ENCODE measurements around the gene WDR27. TPM values are rescaled to one million over a fixed set of nuclear protein-coding genes. Genes with fewer than 3 reads are reported as not detected.
"Not testable (repeated sequence)": the region's sequence is repeated elsewhere in the genome, so short reads cannot be mapped to it uniquely, and the experiment has no call there.

WDR27 gene
- total RNA-seq, 1 experiment from 2014 or later, result 18.0 TPM

DNA sequence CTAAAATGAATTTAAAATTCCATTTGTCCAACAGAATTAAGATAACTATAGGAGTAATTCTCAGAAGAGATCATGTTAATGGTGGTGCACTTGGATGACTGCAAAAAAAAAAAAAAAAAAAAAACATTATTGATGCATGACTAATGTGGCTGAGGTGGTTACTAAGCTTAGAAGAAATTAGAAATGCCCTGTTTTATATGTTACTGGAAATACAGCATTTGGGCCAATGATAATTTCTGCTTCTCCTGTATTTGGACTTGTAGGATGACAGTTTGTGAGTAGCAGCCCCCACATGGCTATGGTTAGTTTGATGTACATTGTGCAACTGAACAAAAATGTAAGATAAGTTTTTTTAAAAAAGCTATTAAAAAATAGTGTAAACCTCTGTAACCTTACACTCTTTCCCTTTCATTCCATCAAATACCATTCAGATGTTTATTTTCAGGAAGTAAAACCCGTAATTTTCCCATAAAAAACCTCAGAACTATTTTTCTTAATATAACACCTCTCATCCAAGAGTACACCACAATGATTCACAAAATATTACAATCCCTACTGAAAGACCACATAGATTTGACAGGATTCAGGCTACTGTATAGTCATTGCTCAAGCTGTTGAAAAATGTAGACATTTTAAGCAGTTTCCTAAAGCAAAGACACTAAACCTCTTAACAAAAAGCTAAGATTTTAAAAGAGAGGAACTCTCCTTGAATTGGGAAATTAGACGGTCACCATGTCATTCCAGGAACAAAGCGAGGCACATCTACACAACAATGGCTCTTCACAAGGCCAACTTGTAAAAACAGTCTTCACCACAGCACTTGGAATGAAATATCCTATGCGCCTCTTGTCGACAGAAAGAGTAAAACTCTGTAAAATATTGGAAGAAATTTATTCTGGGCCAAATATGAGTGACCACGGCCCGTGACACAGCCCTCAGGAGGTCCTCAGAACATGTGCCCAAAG is 83.0 kb downstream of the WDR27 start:
- H3K9me3 ChIP-seq, result peaks cover 8% of the 10 kb centered on the region
- peak; percentile 65 for DNase-seq
- H3K36me3 ChIP-seq, result peaks cover 19% of the 10 kb centered on the region
- H3K4me3 ChIP-seq, result no peak overlapping the region
- no peaks in the 10 kb centered on the region for H3K27me3 ChIP-seq

DNA sequence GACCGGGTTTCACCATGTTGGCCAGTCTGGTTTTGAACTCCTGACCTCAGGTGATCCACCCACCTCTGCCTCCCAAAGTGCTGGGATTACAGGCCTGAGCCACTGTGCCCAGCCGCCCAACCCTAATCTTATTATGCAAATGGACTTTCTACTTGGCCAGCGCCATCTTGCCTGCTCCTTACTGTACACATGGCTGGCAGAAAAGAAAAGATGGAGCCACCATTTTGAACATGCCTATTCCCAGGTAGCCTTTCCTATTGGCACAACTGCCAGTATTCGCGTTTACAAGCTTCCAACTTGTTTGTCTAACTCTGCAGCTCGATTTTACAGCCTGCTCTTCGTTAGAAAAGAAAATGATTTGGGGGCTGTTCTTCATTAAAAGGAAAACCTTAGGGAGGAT is 84.3 kb downstream of the WDR27 start:
- DNase-seq, result no peak

DNA sequence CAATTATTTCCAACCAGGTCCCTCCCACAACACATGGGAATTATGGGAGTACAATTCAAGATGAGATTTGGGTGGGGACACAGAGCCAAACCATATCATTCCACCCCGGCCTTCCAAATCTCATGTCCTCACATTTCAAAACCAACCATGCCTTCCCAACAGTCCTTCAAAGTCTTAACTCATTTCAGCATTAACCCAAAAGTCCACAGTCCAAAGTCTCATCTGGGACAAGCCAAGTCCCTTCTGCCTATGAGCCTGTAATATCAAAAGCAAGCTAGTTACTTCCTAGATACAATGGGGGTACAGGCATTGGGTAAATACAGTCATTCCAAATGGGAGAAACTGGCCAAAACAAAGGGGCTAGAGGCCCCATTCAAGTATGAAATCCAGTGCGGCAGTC is 93.2 kb downstream of the WDR27 start:
- not testable (repeated sequence) for H3K36me3 ChIP-seq, DNase-seq, H3K4me3 ChIP-seq, H3K27me3 ChIP-seq, H3K9me3 ChIP-seq

More for the DNA sequence above, 84.3 kb downstream of the WDR27 start:
- Histone ChIP-seq H3K9me3 (peaks cover 2% of the 10 kb centered on the region; the same call in 1 of the 2 replicates), H3K27me3 (no peaks in the 10 kb centered on the region), H3K4me3 (no peak overlapping the region), H3K36me3 (peaks cover 12% of the 10 kb centered on the region)

DNA sequence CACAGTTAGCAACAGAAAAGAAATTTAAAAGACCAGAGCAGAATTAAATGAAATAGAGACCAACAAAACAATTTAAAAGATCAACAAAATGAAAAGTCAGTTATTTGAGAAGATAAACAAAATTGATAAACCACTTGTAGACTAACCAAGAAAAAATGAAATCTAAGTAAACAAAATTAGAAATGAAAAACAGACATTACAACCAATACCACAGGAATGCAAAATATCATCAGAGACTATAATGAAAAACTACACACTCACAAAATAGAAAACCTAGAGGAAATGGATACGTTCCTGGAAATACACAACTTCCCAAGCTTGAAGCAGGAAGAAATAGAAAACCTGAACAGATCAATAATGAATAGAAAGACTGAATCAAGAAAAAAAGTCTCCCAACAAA is 97.8 kb downstream of the WDR27 start:
- no peak for DNase-seq
- peaks cover 25% of the 10 kb centered on the region for H3K36me3 ChIP-seq
- no peaks in the 10 kb centered on the region for H3K27me3 ChIP-seq
- H3K4me3 ChIP-seq, result no peak overlapping the region
- H3K9me3 ChIP-seq, result no peaks in the 10 kb centered on the region; the same call in 1 of the 2 replicates

DNA sequence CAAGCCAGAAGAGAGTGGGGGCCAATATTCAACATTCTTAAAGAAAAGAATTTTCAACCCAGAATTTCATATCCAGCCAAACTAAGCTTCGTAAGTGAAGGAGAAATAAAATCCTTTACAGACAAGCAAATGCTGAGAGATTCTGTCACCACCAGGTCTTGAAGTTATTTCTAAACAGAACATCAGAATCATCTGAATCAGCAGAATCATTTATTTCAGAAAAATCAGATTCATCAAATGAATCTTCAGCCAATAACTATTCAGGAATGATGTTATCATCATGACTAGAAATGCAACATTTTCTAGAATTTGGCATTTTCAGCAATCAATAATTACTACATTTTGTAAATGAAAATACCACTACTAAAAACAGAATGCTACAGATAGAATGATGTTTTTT is 100.7 kb downstream of the WDR27 start:
- H3K27me3 ChIP-seq, H3K9me3 ChIP-seq, DNase-seq, H3K4me3 ChIP-seq: not testable (repeated sequence)
- peaks cover 27% of the 10 kb centered on the region for H3K36me3 ChIP-seq

DNA sequence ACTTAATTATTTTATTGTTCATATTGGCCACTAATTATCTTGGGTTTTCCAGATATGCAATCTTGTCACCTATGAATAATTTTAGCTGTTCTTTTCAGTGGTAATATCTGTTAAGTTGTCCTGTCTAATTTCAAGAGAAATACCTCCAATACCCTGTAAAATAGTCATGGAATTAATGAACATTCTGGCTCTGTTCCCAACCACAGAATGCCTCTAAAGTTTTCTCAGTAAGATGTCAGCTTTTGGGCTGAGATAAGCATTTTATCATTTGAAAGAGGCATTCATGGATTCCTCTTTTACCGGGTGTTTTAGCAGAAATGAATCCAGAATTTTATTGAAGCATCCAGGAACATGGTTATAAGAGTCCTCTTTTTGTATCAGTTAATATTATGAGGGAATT is 109.3 kb downstream of the WDR27 start:
- peaks cover under 1% of the 10 kb centered on the region for H3K36me3 ChIP-seq
- H3K4me3 ChIP-seq, result no peak overlapping the region
- no peak for DNase-seq
- no peaks in the 10 kb centered on the region for H3K9me3 ChIP-seq
- H3K27me3 ChIP-seq, result no peaks in the 10 kb centered on the region

DNA sequence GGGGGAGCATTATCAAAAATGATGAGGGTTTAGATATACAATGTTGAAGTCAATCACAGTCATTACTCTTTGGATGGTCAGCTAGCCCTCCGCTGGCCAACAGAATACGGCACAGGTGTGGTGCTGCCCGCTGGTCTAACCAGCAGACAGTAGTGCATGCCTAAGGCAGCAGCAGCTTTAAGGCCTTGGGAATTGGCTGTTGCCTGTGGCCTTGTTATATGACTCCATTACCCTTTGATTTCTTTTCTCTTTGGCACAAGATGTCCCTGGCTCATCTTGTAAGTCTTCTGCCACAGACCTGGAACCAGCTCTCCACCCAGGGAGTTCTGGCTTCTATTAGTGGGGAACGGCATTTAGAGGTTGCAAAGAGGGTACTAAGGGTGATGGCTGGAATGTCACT is 110.2 kb downstream of the WDR27 start:
- Histone ChIP-seq H3K36me3 (peaks cover 4% of the 10 kb centered on the region), H3K9me3 (no peaks in the 10 kb centered on the region), H3K4me3 (no peak overlapping the region), H3K27me3 (no peaks in the 10 kb centered on the region)
- no peak for DNase-seq

DNA sequence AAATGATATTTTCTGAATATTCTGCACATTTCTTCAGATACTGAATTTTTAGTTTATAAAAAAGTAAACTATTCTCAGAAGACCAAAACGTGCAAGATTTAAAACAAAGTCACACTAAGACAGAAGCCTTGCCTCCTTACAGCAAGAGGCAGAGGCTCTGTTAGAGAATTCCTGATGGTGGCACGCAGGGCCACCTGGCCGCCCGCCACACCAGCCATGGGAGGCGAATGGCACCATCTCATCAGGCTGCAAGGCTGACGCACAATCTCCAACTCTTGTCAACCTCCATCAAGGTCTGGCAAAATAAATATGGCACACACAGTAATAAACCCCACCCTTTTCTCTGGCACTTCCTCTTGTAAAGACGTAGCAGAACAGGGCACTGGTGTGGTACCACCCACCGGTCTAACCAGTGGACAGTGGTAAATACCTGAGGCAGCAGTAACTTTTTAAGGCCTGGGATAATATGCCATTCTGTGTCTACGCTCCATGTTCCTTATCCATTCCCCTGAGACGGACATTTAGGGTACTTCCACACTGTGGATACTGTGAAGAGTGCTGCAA is 111.4 kb downstream of the WDR27 start:
- H3K36me3 ChIP-seq, result peaks cover 9% of the 10 kb centered on the region
- H3K9me3 ChIP-seq, result no peaks in the 10 kb centered on the region
- H3K27me3 ChIP-seq, result no peaks in the 10 kb centered on the region
- no peak for DNase-seq
- no peak overlapping the region for H3K4me3 ChIP-seq

DNA sequence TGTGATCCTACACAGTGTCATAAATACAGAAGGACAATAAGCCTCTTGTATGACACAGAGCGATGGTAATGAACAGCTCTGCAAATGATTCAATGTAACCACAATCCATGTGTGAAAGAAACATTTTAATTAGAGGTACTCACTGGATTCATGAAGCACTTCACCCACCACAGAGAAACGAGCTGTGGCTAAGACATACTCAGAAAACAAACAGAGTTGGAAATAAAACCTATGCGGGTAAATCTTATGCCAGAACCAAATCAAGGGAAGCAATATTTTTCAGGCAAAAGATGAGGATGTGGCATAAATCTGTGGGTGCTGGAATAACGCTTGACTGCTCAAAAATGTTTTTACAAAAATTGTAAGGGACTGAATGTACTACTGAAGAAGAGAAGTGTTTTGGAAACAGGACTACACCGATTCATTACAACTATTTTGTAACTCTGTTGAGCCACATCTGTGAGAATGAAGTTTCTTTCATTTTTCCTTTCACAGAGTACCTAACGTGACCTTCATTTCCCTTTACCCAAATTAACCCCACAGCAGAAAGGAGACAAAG is 112.1 kb downstream of the WDR27 start:
- H3K27me3 ChIP-seq, result no peaks in the 10 kb centered on the region
- H3K9me3 ChIP-seq, result peaks cover 3% of the 10 kb centered on the region; the same call in 1 of the 2 replicates
- peaks cover 11% of the 10 kb centered on the region for H3K36me3 ChIP-seq
- no peak overlapping the region for H3K4me3 ChIP-seq
- no peak for DNase-seq

DNA sequence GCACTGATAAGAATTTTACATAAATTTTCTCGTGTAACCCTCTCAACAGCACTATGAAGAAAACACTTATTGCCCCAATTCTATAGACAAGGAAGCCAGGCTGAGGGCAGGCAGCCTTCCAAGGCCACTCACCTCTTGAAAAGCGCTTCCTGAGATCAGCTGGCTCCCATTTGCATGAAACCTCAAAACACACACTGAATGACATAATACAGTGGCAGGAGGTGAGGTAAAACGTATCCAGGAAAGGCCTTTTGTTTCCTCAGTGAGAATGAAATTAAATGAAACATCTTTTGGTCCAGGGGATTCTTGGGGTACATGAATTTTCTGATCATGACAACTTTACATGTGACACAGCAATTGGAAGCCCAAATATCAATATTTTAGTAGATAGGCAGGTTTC is 112.5 kb downstream of the WDR27 start:
- no peak overlapping the region for H3K4me3 ChIP-seq
- peaks cover 3% of the 10 kb centered on the region; the same call in 1 of the 2 replicates for H3K9me3 ChIP-seq
- H3K27me3 ChIP-seq, result no peaks in the 10 kb centered on the region
- H3K36me3 ChIP-seq, result peaks cover 11% of the 10 kb centered on the region
- peak; percentile 50 for DNase-seq

DNA sequence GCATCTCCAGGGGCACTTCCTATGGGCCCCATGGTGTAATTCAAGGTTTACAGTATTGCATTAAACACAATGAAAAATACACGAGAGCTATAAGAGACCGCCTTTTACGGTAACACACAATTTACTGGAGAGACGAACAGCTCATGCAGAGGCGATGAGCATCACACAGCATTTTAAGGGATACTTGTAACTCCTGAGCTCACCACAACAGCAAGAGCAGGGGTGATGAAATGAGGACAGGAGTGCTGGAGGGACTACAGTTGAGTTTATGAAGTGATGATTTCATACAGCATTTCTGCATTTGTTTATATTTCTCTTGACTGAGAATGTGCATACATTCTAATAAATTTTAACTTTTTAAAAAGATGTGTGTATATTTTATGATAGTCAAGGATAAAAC is 113.9 kb downstream of the WDR27 start:
- Histone ChIP-seq H3K4me3 (no peak overlapping the region), H3K9me3 (peaks cover 3% of the 10 kb centered on the region; the same call in 1 of the 2 replicates), H3K27me3 (no peaks in the 10 kb centered on the region), H3K36me3 (peaks cover 11% of the 10 kb centered on the region)
- DNase-seq, result no peak

DNA sequence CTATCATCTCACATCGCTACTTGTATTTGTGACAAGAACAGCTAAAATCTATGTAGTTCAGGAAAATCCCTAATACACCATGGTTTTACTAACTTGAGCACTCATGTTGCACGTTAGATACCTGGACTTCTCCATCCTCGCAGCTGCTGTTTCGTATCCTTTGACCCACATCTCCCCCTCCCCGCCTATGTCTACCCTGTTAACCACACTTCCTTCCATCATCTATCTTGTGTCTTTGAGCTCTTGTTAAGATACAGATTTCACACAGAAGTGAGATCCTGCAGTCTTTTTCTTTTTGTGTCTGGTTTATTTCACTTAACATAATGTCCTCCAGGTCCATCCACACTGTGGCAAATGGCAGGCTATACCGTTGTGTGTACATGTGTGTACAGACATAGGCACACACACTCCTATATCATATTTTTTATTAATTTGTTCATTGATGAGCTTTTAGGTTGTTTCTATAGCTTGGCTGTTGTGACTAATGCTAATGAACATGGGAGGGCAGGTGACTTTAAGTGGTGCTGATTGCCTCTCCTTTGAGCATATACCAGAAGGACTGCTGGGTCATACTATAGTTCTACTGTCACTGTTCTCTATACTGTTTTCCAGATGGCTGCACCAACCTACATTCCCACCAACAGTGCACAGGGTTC is 117.8 kb downstream of the WDR27 start:
- Histone ChIP-seq H3K4me3 (no peak overlapping the region), H3K36me3 (peaks cover 11% of the 10 kb centered on the region), H3K9me3 (peaks cover 3% of the 10 kb centered on the region; the same call in 1 of the 2 replicates), H3K27me3 (no peaks in the 10 kb centered on the region)
- DNase-seq, result no peak

DNA sequence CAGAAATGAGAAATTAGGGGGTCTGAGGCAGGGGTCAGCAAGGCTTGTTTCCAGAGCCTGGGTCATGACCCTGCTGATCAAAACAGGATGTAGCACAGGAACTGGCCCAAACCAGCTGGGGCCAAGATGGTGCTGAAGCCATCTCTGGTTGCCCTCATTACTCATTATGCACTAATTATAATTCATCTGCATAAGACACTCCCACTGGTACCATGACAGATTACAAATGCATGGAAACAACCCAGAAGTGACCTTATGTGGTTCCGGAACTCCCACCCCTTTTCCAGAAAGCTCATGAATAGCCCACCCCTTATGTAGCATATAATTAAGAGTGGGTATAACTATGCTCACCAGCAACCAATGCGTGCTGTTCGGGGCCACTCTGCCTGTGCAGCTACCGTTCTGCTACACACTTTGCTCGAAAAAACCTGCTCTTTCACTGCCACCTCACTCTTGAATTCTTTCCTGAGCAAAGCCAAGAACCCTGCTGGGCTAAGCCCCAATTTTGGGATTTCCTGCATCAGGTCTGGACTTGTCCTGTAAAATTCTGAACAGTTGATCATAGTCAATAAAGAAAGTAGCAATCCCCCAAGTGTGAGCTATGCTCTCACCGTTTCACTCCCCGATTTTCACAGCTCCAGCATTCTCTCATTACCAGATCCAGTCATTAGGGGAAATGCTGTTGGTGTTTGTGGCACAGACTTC is 122.3 kb downstream of the WDR27 start:
- Histone ChIP-seq H3K36me3 (no peaks in the 10 kb centered on the region; the same call in 1 of the 2 replicates), H3K4me3 (no peak overlapping the region), H3K27me3 (no peaks in the 10 kb centered on the region), H3K9me3 (no peaks in the 10 kb centered on the region)
- DNase-seq, result no peak

DNA sequence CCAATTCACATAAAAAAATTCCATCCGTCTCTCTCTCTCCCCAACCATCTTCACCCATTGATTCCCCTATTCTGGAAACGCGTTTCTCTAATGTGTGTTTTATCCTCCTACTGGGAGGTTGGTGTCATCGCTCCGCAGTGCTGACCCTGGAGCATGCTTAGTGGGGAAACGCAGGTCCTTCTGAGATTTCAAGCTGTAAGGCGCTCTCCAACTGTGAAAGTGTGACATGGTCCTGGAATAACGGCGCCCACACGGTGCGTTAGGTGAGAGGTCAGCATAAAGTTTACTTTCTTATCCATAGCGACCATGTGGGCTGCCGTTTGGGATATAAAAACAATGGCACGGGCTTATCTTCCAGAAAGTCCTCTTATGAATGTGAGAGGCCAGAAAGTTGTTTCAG is 123.9 kb downstream of the WDR27 start:
- no peak for DNase-seq
- H3K27me3 ChIP-seq, result no peaks in the 10 kb centered on the region
- no peaks in the 10 kb centered on the region for H3K9me3 ChIP-seq
- no peak overlapping the region for H3K4me3 ChIP-seq
- no peaks in the 10 kb centered on the region; the same call in 1 of the 2 replicates for H3K36me3 ChIP-seq

DNA sequence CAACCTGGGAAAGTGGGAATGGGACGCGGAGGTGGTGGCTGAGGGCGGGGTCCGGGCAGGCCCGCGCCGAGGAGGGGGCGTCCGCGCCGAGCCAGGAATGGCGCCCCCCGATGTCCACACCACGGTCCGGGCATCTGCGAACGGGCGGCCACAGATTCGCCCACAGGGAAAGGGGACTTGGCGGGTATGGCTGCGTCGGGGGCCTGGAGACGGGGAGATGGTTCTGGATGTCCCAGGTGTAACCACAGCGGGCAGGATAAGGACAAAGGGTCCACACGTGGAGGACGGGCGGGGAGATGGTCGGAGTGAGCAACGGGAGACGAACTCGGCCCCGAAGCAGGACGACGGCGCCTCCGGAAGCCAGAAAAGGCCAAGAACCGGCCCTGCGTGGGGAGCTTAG is 124.6 kb downstream of the WDR27 start:
- Histone ChIP-seq H3K27me3 (no peaks in the 10 kb centered on the region), H3K4me3 (no peak overlapping the region), H3K9me3 (no peaks in the 10 kb centered on the region), H3K36me3 (no peaks in the 10 kb centered on the region; the same call in 1 of the 2 replicates)
- no peak for DNase-seq

DNA sequence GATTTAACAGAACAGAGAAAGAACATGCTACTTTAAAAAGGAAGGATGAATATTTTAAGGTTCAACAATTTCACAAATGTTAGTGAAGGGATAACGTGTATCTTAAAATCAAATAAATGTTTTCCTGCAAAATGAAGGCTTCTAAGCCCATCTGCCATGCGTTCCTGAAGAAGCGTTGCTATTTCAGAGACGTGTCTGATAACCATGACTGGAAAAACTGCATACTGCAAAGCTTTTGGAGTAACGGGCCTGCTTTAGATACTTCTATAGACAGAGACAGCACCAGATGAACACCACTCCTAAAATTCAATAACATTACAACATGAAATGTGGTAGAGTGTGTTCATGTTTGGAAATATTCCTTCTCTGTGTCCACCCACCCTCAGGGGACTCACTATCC is 126.0 kb downstream of the WDR27 start:
- no peaks in the 10 kb centered on the region for H3K9me3 ChIP-seq
- no peaks in the 10 kb centered on the region for H3K27me3 ChIP-seq
- H3K36me3 ChIP-seq, result no peaks in the 10 kb centered on the region
- no peak overlapping the region for H3K4me3 ChIP-seq
- no peak for DNase-seq
